ENCODE data around the gene SMO.
"Not testable (repeated sequence)": the region's sequence is repeated elsewhere in the genome, so short reads cannot be mapped to it uniquely, and the experiment has no call there.

Gene SMO

GRCh38 chr7:129169686-129170440 lies 18.6 kb upstream of the SMO start:
- FAIRE-seq (no peak), DNase-seq (ENCODE audit: low spot score) (no peak)

- no peak for FAIRE-seq
- no peak for DNase-seq (ENCODE audit: low spot score)
Measured at GRCh38 chr7:129170441-129171021, 17.9 kb upstream of the SMO start.

GRCh38 chr7:129173861-129174260 lies 14.6 kb upstream of the SMO start:
- DNase-seq (ENCODE audit: low spot score); FAIRE-seq: not testable (repeated sequence)

GRCh38 chr7:129176916-129177710 lies 11.3 kb upstream of the SMO start:
- no peak for FAIRE-seq
- DNase-seq (ENCODE audit: low spot score): no peak

GRCh38 chr7:129184981-129185670 lies 3.3 kb upstream of the SMO start:
- FAIRE-seq (no peak), DNase-seq (ENCODE audit: low spot score) (no peak)

- DNase-seq (ENCODE audit: low spot score) (no peak), FAIRE-seq (no peak)
Measured at GRCh38 chr7:129186749-129187260, 1.6 kb upstream of the SMO start.

GRCh38 chr7:129187681-129188371 lies 607 bp upstream of the SMO start:
- DNase-seq (ENCODE audit: low spot score): no peak
- FAIRE-seq: no peak

GRCh38 chr7:129188892-129189660 lies 643 bp downstream of the SMO start:
- FAIRE-seq (no peak), DNase-seq (ENCODE audit: low spot score) (peak; percentile 57)

- FAIRE-seq: no peak
- no peak for DNase-seq (ENCODE audit: low spot score)
Measured at GRCh38 chr7:129189661-129190310, 1.4 kb downstream of the SMO start.

GRCh38 chr7:129191272-129191671 lies 2.8 kb downstream of the SMO start:
- FAIRE-seq: no peak
- DNase-seq (ENCODE audit: low spot score): no peak

GRCh38 chr7:129193892-129194291 lies 5.5 kb downstream of the SMO start:
- FAIRE-seq (no peak), DNase-seq (ENCODE audit: low spot score) (no peak)

GRCh38 chr7:129197771-129198170 lies 9.3 kb downstream of the SMO start:
- FAIRE-seq (no peak), DNase-seq (ENCODE audit: low spot score) (no peak)

- DNase-seq (ENCODE audit: low spot score): no peak
- no peak for FAIRE-seq
Measured at GRCh38 chr7:129199406-129199805, 11.0 kb downstream of the SMO start.

- DNase-seq (ENCODE audit: low spot score) (no peak), FAIRE-seq (no peak)
Measured at GRCh38 chr7:129202058-129202777, 13.8 kb downstream of the SMO start.

GRCh38 chr7:129203050-129203741 lies 14.8 kb downstream of the SMO start:
- DNase-seq (ENCODE audit: low spot score) (no peak), FAIRE-seq (no peak)

- FAIRE-seq: no peak
- DNase-seq (ENCODE audit: low spot score): no peak
Measured at GRCh38 chr7:129205126-129205818, 16.8 kb downstream of the SMO start.

- FAIRE-seq (no peak), DNase-seq (ENCODE audit: low spot score) (no peak)
Measured at GRCh38 chr7:129205987-129206785, 17.8 kb downstream of the SMO start.
